Uterus (tissue), 4 donors: ENCODE measurements around the gene SEMA6B. TPM values are rescaled to one million over a fixed set of nuclear protein-coding genes. Genes with fewer than 3 reads are reported as not detected.

Source experiments
- DNase-seq, 2 donors: peaks; one replicate each; pipeline ENCODE4 v3.0.0-alpha.2; 2019 to 2020
- H3K27ac ChIP-seq, 2 donors: fragments of 200-600 bp; sonication (generic); 1 replicate in 1 of 2; 2 replicates in 1 of 2; pipeline ENCODE4 v1.5.1; 2016 to 2018
- H3K27me3 ChIP-seq, 2 donors: fragments of 200-600 bp; sonication (generic); one replicate each; pipeline ENCODE4 v1.5.1; 2018 to 2019; ENCODE audit warnings: control low read depth in 1 of 2
- H3K36me3 ChIP-seq, 2 donors: fragments of 200-600 bp; sonication (generic); one replicate each; pipeline ENCODE4 v1.5.1; 2019; ENCODE audit warnings: control low read depth in 1 of 2
- H3K4me1 ChIP-seq, 2 donors: fragments of 200-600 bp; sonication (generic); one replicate each; pipeline ENCODE4 v1.5.1; 2018 to 2019; ENCODE audit warnings: control low read depth in 1 of 2
- H3K4me3 ChIP-seq, 2 donors: fragments of 200-600 bp; sonication (generic); 1 replicate in 1 of 2; 2 replicates in 1 of 2; pipeline ENCODE4 v1.5.1; 2018 to 2019; ENCODE audit warnings: mild to moderate bottlenecking in 1 of 2
- H3K9me3 ChIP-seq, 2 donors: fragments of 200-600 bp; sonication (generic); one replicate each; pipeline ENCODE4 v1.5.1; 2019; ENCODE audit warnings: control low read depth in 1 of 2
- CTCF ChIP-seq, 4 experiments: fragments of 200-600 bp in 2 of 4; fragments of 450-650 bp in 2 of 4; sonication (generic) in 2 of 4; IDR thresholded peaks; one replicate each; pipeline ENCODE4 v1.5.1; 2016 to 2019; ENCODE audit warnings: antibody characterized with exemption in 4 of 4, mild to moderate bottlenecking in 2 of 4, moderate library complexity in 1 of 4
- POLR2A ChIP-seq, 2 donors: fragments of 450-650 bp; IDR thresholded peaks; one replicate each; pipeline ENCODE4 v1.6.1; 2016; ENCODE audit warnings: antibody characterized with exemption in 2 of 2, mild to moderate bottlenecking in 1 of 2, moderate library complexity in 1 of 2
- intact Hi-C: fragments of 100-400 bp; cut with DNase I; formaldehyde crosslinking; loops from one replicate; pipeline ENCODE4 v1.15.1; 2023; ENCODE audit warnings: low total_unique reads
- total RNA-seq, 4 donors: library from RNA; depleted of rRNA in 3 of 4; stranded (reverse); fragments of >200 nt in 3 of 4; gene quantifications; one replicate each; pipeline versions ENCODE4 v1.1.0 to v1.2.4, GENCODE V29; 2014 to 2023
- donor health status: DM: yes; HTN: yes; CAD: no.

SEMA6B gene
- total RNA-seq, 4 donors from 2014 or later = 1.8 to 48.1 (median 5.5) TPM

- Histone ChIP-seq H3K4me1 (no peaks in the 10 kb centered on the region), H3K4me3 (no peak overlapping the region), H3K36me3 (no peaks in the 10 kb centered on the region), H3K9me3 (no peaks in the 10 kb centered on the region), H3K27me3 (no peaks in the 10 kb centered on the region), H3K27ac (no peak overlapping the region)
- no peak for TF ChIP-seq CTCF (IDR thresholded peaks at IDR 0.05)
- no peak for TF ChIP-seq POLR2A (IDR thresholded peaks at IDR 0.05)
- intact Hi-C loops = no loop called here
- DNase-seq = no peak
These were observed 50.8 kb downstream of the SEMA6B start for GRCh38 chr19:4508698-4509097.

- Histone ChIP-seq H3K27me3 (no peaks in the 10 kb centered on the region), H3K9me3 (no peaks in the 10 kb centered on the region), H3K4me3 (no peak overlapping the region), H3K27ac (no peak overlapping the region), H3K4me1 (no peaks in the 10 kb centered on the region), H3K36me3 (no peaks in the 10 kb centered on the region)
- no peak for DNase-seq
- TF ChIP-seq CTCF (IDR thresholded peaks at IDR 0.05) (no peak), POLR2A (IDR thresholded peaks at IDR 0.05) (no peak)
- intact Hi-C loops = no loop called here
These were observed 51.7 kb downstream of the SEMA6B start for GRCh38 chr19:4507804-4508203.

GRCh38 chr19:4507150-4507452 lies 52.4 kb downstream of the SEMA6B start:
- peak in 1 of 2 donors; percentile 5 for TF ChIP-seq POLR2A (IDR thresholded peaks at IDR 0.05)
- TF ChIP-seq CTCF (IDR thresholded peaks at IDR 0.05) = no peak
- Histone ChIP-seq H3K9me3 (no peaks in the 10 kb centered on the region), H3K4me3 (no peak overlapping the region), H3K27ac (no peak overlapping the region), H3K27me3 (no peaks in the 10 kb centered on the region), H3K36me3 (no peaks in the 10 kb centered on the region), H3K4me1 (no peaks in the 10 kb centered on the region)
- DNase-seq = no peak
- intact Hi-C loops = no loop called here

- Histone ChIP-seq H3K27me3 (no peaks in the 10 kb centered on the region), H3K36me3 (no peaks in the 10 kb centered on the region), H3K4me3 (no peak overlapping the region), H3K9me3 (no peaks in the 10 kb centered on the region), H3K27ac (no peak overlapping the region), H3K4me1 (no peaks in the 10 kb centered on the region)
- no peak for DNase-seq
- no peak for TF ChIP-seq CTCF (IDR thresholded peaks at IDR 0.05)
- TF ChIP-seq POLR2A (IDR thresholded peaks at IDR 0.05) = no peak
- intact Hi-C loops = no loop called here
These were observed 52.9 kb downstream of the SEMA6B start for GRCh38 chr19:4506449-4507149.

- H3K9me3 ChIP-seq = no peaks in the 10 kb centered on the region
- intact Hi-C loops = no loop called here
- no peaks in the 10 kb centered on the region for H3K4me1 ChIP-seq
- H3K27me3 ChIP-seq = no peaks in the 10 kb centered on the region
- H3K27ac ChIP-seq = no peak overlapping the region
- TF ChIP-seq CTCF (IDR thresholded peaks at IDR 0.05) (no peak), POLR2A (IDR thresholded peaks at IDR 0.05) (no peak)
- DNase-seq = no peak
- H3K36me3 ChIP-seq = no peaks in the 10 kb centered on the region
- H3K4me3 ChIP-seq = no peak overlapping the region
These were observed 53.7 kb downstream of the SEMA6B start for GRCh38 chr19:4505570-4506448.
